HepG2 (cell line): Measurements from ENCODE around the gene ZNF771. TPM values are rescaled to one million over a fixed set of nuclear protein-coding genes. Genes with fewer than 3 reads are reported as not detected.

Source experiments
- CAMTA2 ChIP-seq: sonication (generic); formaldehyde crosslinking; IDR thresholded peaks from 2 replicates; pipeline ENCODE4 v1.4.0; 2020; ENCODE audit warnings: mild to moderate bottlenecking, missing genetic modification reagents, borderline replicate concordance
- DNMT1 ChIP-seq: sonication (generic); formaldehyde crosslinking; IDR thresholded peaks from 2 replicates; pipeline ENCODE4 v1.5.1; 2020; ENCODE audit warnings: mild to moderate bottlenecking, missing genetic modification reagents
- FOXM1 ChIP-seq: sonication (generic); formaldehyde crosslinking; IDR thresholded peaks from 2 replicates; pipeline ENCODE4 v1.5.0; 2020; ENCODE audit warnings: missing genetic modification reagents
- GATAD1 ChIP-seq: IDR thresholded peaks from 2 replicates; pipeline ENCODE4 v1.6.1; 2016; ENCODE audit warnings: missing genetic modification reagents, missing compliant biosample characterization
- GRHL1 ChIP-seq: sonication (generic); formaldehyde crosslinking; conservative IDR thresholded peaks from 2 replicates; pipeline ENCODE4 v1.8.0; 2022; ENCODE audit warnings: missing genetic modification reagents
- IRF2 ChIP-seq: IDR thresholded peaks from 2 replicates; pipeline ENCODE4 v1.6.1; 2018; ENCODE audit warnings: missing genetic modification reagents, missing compliant biosample characterization
- MYC ChIP-seq: sonication (generic); formaldehyde crosslinking; IDR thresholded peaks from 2 replicates; pipeline ENCODE4 v1.9.0; 2021; ENCODE audit warnings: missing genetic modification reagents, borderline replicate concordance
- RFXANK ChIP-seq: IDR thresholded peaks from 2 replicates; pipeline ENCODE4 v1.6.1; 2016
- SCMH1 ChIP-seq: sonication (generic); formaldehyde crosslinking; IDR thresholded peaks from 2 replicates; pipeline ENCODE4 v1.9.0; 2021; ENCODE audit warnings: missing genetic modification reagents, mild to moderate bottlenecking, borderline replicate concordance
- SMC3 ChIP-seq: IDR thresholded peaks from 2 replicates; pipeline ENCODE4 v1.6.1; 2011; ENCODE audit warnings: low read length, improper control_type of control experiment
- SNAI1 ChIP-seq: sonication (generic); formaldehyde crosslinking; IDR thresholded peaks from 2 replicates; pipeline ENCODE4 v1.5.0; 2020; ENCODE audit warnings: mild to moderate bottlenecking, missing genetic modification reagents, borderline replicate concordance
- TBX3 ChIP-seq: fragments of 450-650 bp; IDR thresholded peaks from 2 replicates; pipeline ENCODE4 v1.6.1; 2017; ENCODE audit warnings: antibody characterized with exemption, mild to moderate bottlenecking, inconsistent platforms, borderline replicate concordance
- TCF7 ChIP-seq: sonication (generic); IDR thresholded peaks from 2 replicates; pipeline ENCODE4 v1.6.1; 2016; ENCODE audit warnings: antibody characterized with exemption, low read depth
- TOE1 ChIP-seq: sonication (generic); formaldehyde crosslinking; IDR thresholded peaks from 2 replicates; pipeline ENCODE4 v1.4.0; 2020; ENCODE audit warnings: mild to moderate bottlenecking, missing genetic modification reagents
- ZFP1 ChIP-seq: IDR thresholded peaks from 2 replicates; pipeline ENCODE4 v1.6.1; 2016
- ZFP41 ChIP-seq: sonication (generic); formaldehyde crosslinking; IDR thresholded peaks from 2 replicates; pipeline ENCODE4 v1.4.0; 2020; ENCODE audit warnings: mild to moderate bottlenecking, missing genetic modification reagents, borderline replicate concordance
- ZHX1 ChIP-seq: sonication (generic); formaldehyde crosslinking; IDR thresholded peaks from 2 replicates; pipeline ENCODE4 v1.8.1; 2022; ENCODE audit warnings: low read depth, mild to moderate bottlenecking, missing genetic modification reagents
- ZMAT3 ChIP-seq: sonication (generic); formaldehyde crosslinking; conservative IDR thresholded peaks from 2 replicates; pipeline ENCODE4 v1.7.0; 2021; ENCODE audit warnings: missing genetic modification reagents
- ZNF12 ChIP-seq: sonication (generic); formaldehyde crosslinking; IDR thresholded peaks from 2 replicates; pipeline ENCODE4 v1.5.0; 2020; ENCODE audit warnings: missing genetic modification reagents
- ZNF256 ChIP-seq: sonication (generic); formaldehyde crosslinking; conservative IDR thresholded peaks from 2 replicates; pipeline ENCODE4 v1.4.0; 2020; ENCODE audit warnings: missing genetic modification reagents
- ZNF547 ChIP-seq: sonication (generic); formaldehyde crosslinking; IDR thresholded peaks from 2 replicates; pipeline ENCODE4 v1.5.1; 2020; ENCODE audit warnings: mild to moderate bottlenecking, missing genetic modification reagents
- ZNF574 ChIP-seq: sonication (generic); formaldehyde crosslinking; IDR thresholded peaks from 2 replicates; pipeline ENCODE4 v1.4.0; 2020; ENCODE audit warnings: missing genetic modification reagents
- ZNF670 ChIP-seq: sonication (generic); formaldehyde crosslinking; IDR thresholded peaks from 2 replicates; pipeline ENCODE4 v1.8.0; 2022; ENCODE audit warnings: mild to moderate bottlenecking, missing genetic modification reagents, borderline replicate concordance
- ZNF839 ChIP-seq: sonication (generic); formaldehyde crosslinking; IDR thresholded peaks from 2 replicates; pipeline ENCODE4 v1.4.0; 2020; ENCODE audit warnings: missing genetic modification reagents, mild to moderate bottlenecking, borderline replicate concordance
- polyA plus RNA-seq, 8 experiments: library from polyadenylated mRNA; depleted of rRNA in 3 of 8; stranded (reverse) in 7 of 8; unstranded in 1 of 8; fragments of >200 nt; fragmentation: Illumina TruSeq in 4 of 8; extraction: Trizol in 4 of 8; gene quantifications; 2 replicates each; pipeline versions ENCODE4 v1.2.1 to v1.2.3, GENCODE V29; 2011 to 2016; ENCODE audit warnings: low read depth in 4 of 8, missing spikeins in 1 of 8, mixed read lengths in 1 of 8; ENCODE audit not compliant: insufficient read depth in 1 of 8
- total RNA-seq, 5 experiments: library from RNA; depleted of rRNA; stranded (reverse); fragments of >200 nt; fragmentation: Illumina TruSeq; extraction: Trizol; gene quantifications; 2 replicates each; pipeline ENCODE4 v1.2.3, GENCODE V29; 2016; ENCODE audit warnings: low read depth in 1 of 5

Gene ZNF771
- total and polyA plus RNA-seq, 2 of the 13 experiments (the other 11 are each of a cell fraction or from before 2014, with no cell fraction given), result 5.0 to 11.8 TPM

- TF ChIP-seq ZNF547 (CRISPR knock-in tag) (peak; percentile 80; the same call in 1 of the 2 replicates), IRF2 (CRISPR knock-in tag) (0 out of 2 replicates have a peak, but pooled peaks have one; percentile 45), FOXM1 (CRISPR knock-in tag) (no peak), SCMH1 (CRISPR knock-in tag) (no peak), ZNF574 (0 out of 2 replicates have a peak, but pooled peaks have one; percentile 49), DNMT1 (no peak), ZMAT3 (CRISPR knock-in tag) (peak; percentile 63), ZNF839 (CRISPR knock-in tag) (peak; percentile 55; the same call in 1 of the 2 replicates), ZFP41 (CRISPR knock-in tag) (no peak), CAMTA2 (0 out of 2 replicates have a peak, but pooled peaks have one; percentile 80), TOE1 (CRISPR knock-in tag) (no peak), ZFP1 (CRISPR knock-in tag) (no peak), GATAD1 (CRISPR knock-in tag) (no peak), TBX3 (no peak), MYC (peak; percentile 44; the same call in 1 of the 2 replicates), SNAI1 (CRISPR knock-in tag) (no peak), RFXANK (CRISPR knock-in tag) (no peak), ZNF670 (CRISPR knock-in tag) (no peak), ZNF12 (CRISPR knock-in tag) (no peak), ZNF256 (CRISPR knock-in tag) (no peak), TCF7 (no peak), GRHL1 (no peak), SMC3 (no peak), ZHX1 (CRISPR knock-in tag) (no peak; the same call in 1 of the 2 replicates)
Measured at GRCh38 chr16:30458561-30459394, 51.4 kb downstream of the ZNF771 start (continued).
